SW480 (cell line): ENCODE data around the gene PDS5B.
A peak's percentile ranks its signal among the peaks of the same experiment; 100 is the strongest.
"Not testable (repeated sequence)": the region's sequence is repeated elsewhere in the genome, so short reads cannot be mapped to it uniquely, and the experiment has no call there.

ENCODE experiments used
- DNase-seq: peaks from one replicate; pipeline ENCODE4 v3.0.0-alpha.2; 2016; ENCODE audit warnings: low spot score

The PDS5B gene

GRCh38 chr13:32728327-32728726, 142.1 kb downstream of the PDS5B start:
- DNase-seq = no peak

GRCh38 chr13:32729097-32729496, 142.8 kb downstream of the PDS5B start:
- not testable (repeated sequence) for DNase-seq

GRCh38 chr13:32731074-32731473, 144.8 kb downstream of the PDS5B start:
- no peak for DNase-seq

GRCh38 chr13:32731576-32731975, 145.3 kb downstream of the PDS5B start:
- DNase-seq = no peak

- DNase-seq = no peak
These were observed 147.4 kb downstream of the PDS5B start for GRCh38 chr13:32733690-32734089.

GRCh38 chr13:32734511-32734910, 148.3 kb downstream of the PDS5B start:
- no peak for DNase-seq

GRCh38 chr13:32735859-32736258, 149.6 kb downstream of the PDS5B start:
- DNase-seq = no peak

GRCh38 chr13:32736648-32737047, 150.4 kb downstream of the PDS5B start:
- DNase-seq = no peak

- no peak for DNase-seq
These were observed 150.9 kb downstream of the PDS5B start for GRCh38 chr13:32737111-32737571.

GRCh38 chr13:32737679-32738078, 151.4 kb downstream of the PDS5B start:
- DNase-seq = no peak

- no peak for DNase-seq
These were observed 159.3 kb downstream of the PDS5B start for GRCh38 chr13:32745509-32745908.

GRCh38 chr13:32746474-32746873, 160.2 kb downstream of the PDS5B start:
- DNase-seq = no peak

GRCh38 chr13:32748305-32748704, 162.1 kb downstream of the PDS5B start:
- no peak for DNase-seq

- DNase-seq = no peak
These were observed 165.1 kb downstream of the PDS5B start for GRCh38 chr13:32751340-32751739.

GRCh38 chr13:32752311-32752710, 166.1 kb downstream of the PDS5B start:
- DNase-seq = no peak

GRCh38 chr13:32752997-32753606, 166.8 kb downstream of the PDS5B start:
- no peak for DNase-seq

- no peak for DNase-seq
These were observed 167.9 kb downstream of the PDS5B start for GRCh38 chr13:32754179-32754578.

GRCh38 chr13:32759152-32759551, 172.9 kb downstream of the PDS5B start:
- DNase-seq = no peak

- DNase-seq = no peak
These were observed 175.2 kb downstream of the PDS5B start for GRCh38 chr13:32761472-32761871.

GRCh38 chr13:32779119-32779518, 192.9 kb downstream of the PDS5B start:
- DNase-seq = no peak

GRCh38 chr13:32781906-32782305, 195.7 kb downstream of the PDS5B start:
- DNase-seq = no peak

- DNase-seq = no peak
These were observed 196.8 kb downstream of the PDS5B start for GRCh38 chr13:32783067-32783466.

- DNase-seq = peak; percentile 11
These were observed 204.5 kb downstream of the PDS5B start for GRCh38 chr13:32790731-32791130.

- DNase-seq = peak; percentile 4
These were observed 205.4 kb downstream of the PDS5B start for GRCh38 chr13:32791545-32792172.
